HL-60 (cell line): ENCODE measurements around the gene OSBPL2.

Experiments used
- DNase-seq, 2 experiments: peaks; one replicate each; pipeline ENCODE4 v3.0.0-alpha.2; 2010 to 2020; ENCODE audit warnings: low read depth in 1 of 2, low spot score in 1 of 2
- H3K27ac ChIP-seq: fragments of 250-450 bp; sonication (Bioruptor Pico); replicated peaks from 2 replicates; pipeline ENCODE4 v1.5.1; 2020; ENCODE audit warnings: mild to moderate bottlenecking, moderate library complexity
- H3K27me3 ChIP-seq: fragments of 250-450 bp; sonication (Bioruptor Pico); 2 replicates; pipeline ENCODE4 v1.5.1; 2021; ENCODE audit warnings: mild to moderate bottlenecking, moderate library complexity; ENCODE audit not compliant: insufficient read depth, poor library complexity, severe bottlenecking
- H3K4me3 ChIP-seq: replicated peaks from 2 replicates; pipeline ENCODE4 v1.5.1; 2011; ENCODE audit warnings: mild to moderate bottlenecking, control low read depth, low read length; ENCODE audit not compliant: insufficient read depth
- CTCF ChIP-seq: IDR thresholded peaks from one replicate; pipeline ENCODE4 v1.5.1; 2011; ENCODE audit warnings: low read length, control low read depth, inconsistent platforms; ENCODE audit not compliant: insufficient read depth
- GABPA ChIP-seq: IDR thresholded peaks from 2 replicates; pipeline ENCODE4 v1.6.1; 2012; ENCODE audit warnings: low read depth
- POLR2AphosphoS5 ChIP-seq: IDR thresholded peaks from 2 replicates; pipeline ENCODE4 v1.6.1; 2012; ENCODE audit warnings: low read depth
- REST ChIP-seq: IDR thresholded peaks from 2 replicates; pipeline ENCODE4 v1.6.1; 2012; ENCODE audit warnings: low read depth; ENCODE audit not compliant: insufficient replicate concordance
- SPI1 ChIP-seq: IDR thresholded peaks from 2 replicates; pipeline ENCODE4 v1.6.1; 2012; ENCODE audit warnings: low read depth, mild to moderate bottlenecking, borderline replicate concordance

OSBPL2 gene

GRCh38 chr20:62293111-62293784, 54.9 kb downstream of the OSBPL2 start:
- no peak overlapping the region for H3K4me3 ChIP-seq
- TF ChIP-seq SPI1 (no peak), CTCF (no peak), GABPA (no peak)
- H3K27me3 ChIP-seq, result no peaks in the 10 kb centered on the region
- H3K27ac ChIP-seq, result no peak overlapping the region
- DNase-seq, result no peak

GRCh38 chr20:62293946-62294345, 55.6 kb downstream of the OSBPL2 start:
- no peak for DNase-seq
- no peak for TF ChIP-seq GABPA
- no peak for TF ChIP-seq CTCF
- TF ChIP-seq SPI1, result no peak
- H3K27me3 ChIP-seq, result no peaks in the 10 kb centered on the region
- no peak overlapping the region for H3K27ac ChIP-seq
- no peak overlapping the region for H3K4me3 ChIP-seq

- Histone ChIP-seq H3K4me3 (no peak overlapping the region), H3K27me3 (no peaks in the 10 kb centered on the region), H3K27ac (no peak overlapping the region)
- TF ChIP-seq GABPA, result no peak
- TF ChIP-seq POLR2AphosphoS5, result no peak
- TF ChIP-seq SPI1, result no peak
- TF ChIP-seq CTCF, result no peak
- TF ChIP-seq REST, result no peak
- no peak for DNase-seq
Measured at GRCh38 chr20:62294516-62294915, 56.2 kb downstream of the OSBPL2 start.

- H3K27me3 ChIP-seq, result no peaks in the 10 kb centered on the region
- DNase-seq, result no peak
- no peak overlapping the region for H3K4me3 ChIP-seq
- no peak for TF ChIP-seq CTCF
- TF ChIP-seq REST, result no peak
- TF ChIP-seq GABPA, result no peak
- no peak overlapping the region for H3K27ac ChIP-seq
Measured at GRCh38 chr20:62296724-62297448, 58.6 kb downstream of the OSBPL2 start.
